Skin of body (tissue), 3 donors: ENCODE data around the gene OGFR. TPM values are rescaled to one million over a fixed set of nuclear protein-coding genes. Genes with fewer than 3 reads are reported as not detected.

ENCODE experiments used
- DNase-seq: peaks from one replicate; lab custom pipeline; 2025; lab: John Stamatoyannopoulos, UW
- small RNA-seq: library from RNA; depleted of rRNA; stranded (forward); fragments of <200 nt; gene quantifications from one replicate; pipeline ENCODE3, GENCODE V24; 2014; ENCODE audit warnings: low replicate concordance
- total RNA-seq: library from RNA; depleted of rRNA; stranded (reverse); fragments of >200 nt; gene quantifications from one replicate; pipeline ENCODE4 v1.2.3, GENCODE V29; 2014

OGFR gene
- total RNA-seq, 1 donor from 2014 or later, result 17.8 TPM

- no peak for DNase-seq
These were observed 55.1 kb downstream of the OGFR start for GRCh38 chr20:62859721-62860120.

- DNase-seq, result peak; percentile 28
These were observed 55.8 kb downstream of the OGFR start for GRCh38 chr20:62860391-62860923.

GRCh38 chr20:62860924-62861691 is 56.5 kb downstream of the OGFR start:
- DNase-seq, result no peak

- DNase-seq, result peak; percentile 83
These were observed 57.2 kb downstream of the OGFR start, which contains the start of gene TCFL5 for GRCh38 chr20:62861726-62862336. Gene TCFL5 (minus strand): TSS chr20:62861822. CDS start chr20:62861670, 152 bp downstream.

Small RNAs within 50 kb of the gene (small RNA-seq; reads per million reads assigned to genes)
- not detected for gene DPH3P1

Other genes with a start within 250 kb of the OGFR start
- gene SLCO4A1, start 162.3 kb upstream of the OGFR start, total RNA-seq, result 6.3 TPM
- gene NTSR1, start 96.0 kb upstream of the OGFR start, total RNA-seq, result 0.10 TPM
- 9.3 TPM for gene MRGBP, start 8.4 kb upstream of the OGFR start, total RNA-seq
- gene COL9A3, start 12.2 kb downstream of the OGFR start, total RNA-seq, result 17.8 TPM
- gene TCFL5, start 57.0 kb downstream of the OGFR start, total RNA-seq, result 11.3 TPM
- gene DIDO1, start 121.7 kb downstream of the OGFR start, total RNA-seq, result 34.4 TPM
- gene GID8, start 133.3 kb downstream of the OGFR start, total RNA-seq, result 41.8 TPM
- 4.7 TPM for gene SLC17A9, start 147.9 kb downstream of the OGFR start, total RNA-seq
- gene BHLHE23, start 202.1 kb downstream of the OGFR start, total RNA-seq, result not detected